IPS DF 4.7 (cell line): ENCODE results near the gene SNX5.

Experiments
- DNase-seq: peaks from one replicate; pipeline ENCODE4 v3.0.0-alpha.2; 2013; ENCODE audit warnings: low spot score; ENCODE audit errors: extremely low read depth

SNX5 gene

DNA sequence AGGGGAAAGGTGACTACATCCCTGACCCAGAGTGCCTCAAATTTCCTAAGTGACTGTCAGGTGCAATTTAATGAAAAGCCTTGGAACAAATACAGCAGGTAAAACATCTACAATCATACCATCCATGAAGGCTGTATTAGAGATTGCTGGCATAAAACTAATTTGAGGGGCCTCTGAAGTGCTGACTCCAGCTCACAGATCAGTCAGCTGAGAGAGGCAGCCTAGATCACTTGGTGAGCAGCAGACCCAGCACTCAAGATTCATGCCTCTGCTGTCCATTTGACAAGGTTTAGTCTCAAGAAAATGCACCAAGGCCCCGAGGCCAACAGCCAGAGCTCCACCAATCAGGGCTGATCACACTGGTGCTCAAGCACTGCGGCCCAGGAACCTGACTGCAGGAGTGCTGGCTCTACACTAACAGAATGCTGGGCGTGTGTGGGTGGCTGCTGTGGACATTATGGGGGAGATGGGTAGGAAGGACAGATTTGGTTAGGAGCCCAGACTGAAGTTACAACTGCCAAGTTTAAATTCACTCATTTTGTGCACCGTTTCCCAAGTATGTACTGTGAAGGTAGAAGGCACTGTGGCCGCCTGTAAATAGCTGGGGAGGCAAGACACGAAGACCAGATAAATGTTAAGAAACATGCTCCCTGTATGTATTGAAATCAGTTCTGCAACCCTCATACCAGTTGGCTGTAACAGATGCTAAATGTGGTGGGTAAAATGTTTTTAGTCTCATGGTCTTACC, 28.2 kb downstream of the SNX5 start:
- DNase-seq = no peak

DNA sequence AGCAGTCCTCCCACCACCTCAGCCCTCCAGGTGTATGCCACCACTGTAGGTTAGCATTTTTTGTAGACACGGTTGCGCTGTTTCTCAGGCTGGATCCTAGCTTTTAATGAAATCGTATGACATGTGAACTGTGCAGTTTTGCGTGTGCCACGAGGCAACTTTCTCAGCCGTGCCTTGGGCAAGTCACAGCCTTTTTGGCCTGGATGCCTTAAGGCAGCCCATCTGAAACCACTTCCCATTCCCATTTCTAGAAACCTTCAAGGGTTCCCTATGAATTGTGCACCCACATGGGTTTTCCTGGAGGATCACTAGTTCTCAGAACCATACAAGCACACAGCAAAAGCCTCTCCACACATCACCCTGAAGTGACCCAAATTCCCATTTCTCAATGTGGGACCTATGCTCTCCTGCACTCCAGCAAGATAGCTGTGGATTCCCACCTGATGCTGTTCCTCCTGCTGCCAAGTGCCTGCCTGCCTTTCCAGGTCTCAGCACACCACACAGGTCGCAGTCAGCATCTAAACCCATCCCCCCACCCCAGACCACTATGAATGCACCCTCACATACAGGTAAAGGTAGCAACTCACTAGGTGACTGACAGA, 28.9 kb downstream of the SNX5 start:
- DNase-seq = no peak

GRCh38 chr20:17938871-17939619, 29.5 kb downstream of the SNX5 start:
- DNase-seq = no peak

GRCh38 chr20:17936761-17937732, 31.5 kb downstream of the SNX5 start:
- DNase-seq = no peak

- DNase-seq = no peak
Measured at GRCh38 chr20:17936286-17936760, 32.3 kb downstream of the SNX5 start.

GRCh38 chr20:17935761-17936160, 32.8 kb downstream of the SNX5 start:
- no peak for DNase-seq

DNA sequence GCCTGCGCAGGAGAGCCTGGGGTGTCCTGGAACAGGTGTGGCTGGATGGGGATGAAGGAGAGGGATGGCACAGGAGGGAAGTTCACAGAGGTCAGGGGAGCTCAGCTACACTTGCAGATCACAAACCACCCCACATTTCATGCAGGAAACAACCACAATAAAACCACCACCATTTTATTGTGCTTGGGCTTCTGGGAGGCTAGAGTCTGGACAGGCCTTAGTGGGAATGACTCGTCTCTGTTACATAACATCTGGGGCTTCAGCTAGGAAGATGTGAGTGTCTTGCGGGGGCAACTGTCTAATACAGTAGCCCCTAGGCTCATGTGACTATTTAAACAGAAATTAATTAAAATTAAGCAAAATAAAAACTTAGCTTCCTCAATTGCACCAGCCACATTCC, 33.4 kb downstream of the SNX5 start:
- no peak for DNase-seq

DNA sequence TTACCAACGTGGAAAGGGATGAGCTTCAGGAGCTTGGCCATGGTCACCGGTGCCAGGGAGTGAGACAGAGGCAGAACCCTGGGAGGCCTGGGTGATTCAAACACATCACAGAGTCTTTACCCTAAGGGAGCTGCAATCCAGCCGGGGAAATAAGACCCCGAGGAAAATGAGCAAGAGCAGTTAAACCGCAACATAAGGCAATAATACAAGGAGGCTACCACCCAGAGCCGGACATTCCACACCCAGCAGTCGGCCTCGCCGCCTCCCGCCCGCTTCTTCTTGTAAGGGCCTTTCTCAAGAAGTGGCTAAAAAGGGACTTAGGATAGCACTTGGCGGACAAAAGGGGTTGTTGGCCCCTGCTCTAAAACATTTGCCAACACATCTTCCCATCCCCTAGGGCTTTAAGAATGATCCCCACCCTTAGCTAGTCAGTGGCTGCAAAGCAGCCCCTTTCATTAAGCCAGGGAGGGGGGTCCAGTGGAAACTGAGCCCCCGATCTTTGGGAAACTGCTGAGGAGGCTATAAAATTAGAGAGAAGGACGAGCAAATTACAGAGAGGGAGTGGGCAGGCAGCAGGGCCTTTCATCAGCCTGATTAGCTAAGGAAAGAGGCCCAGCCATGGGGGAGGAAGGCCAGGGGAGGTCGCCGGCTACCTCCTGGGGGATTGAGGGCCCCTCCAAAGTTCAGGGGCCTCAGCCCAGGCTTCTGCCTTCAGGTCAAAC, 34.3 kb downstream of the SNX5 start:
- DNase-seq = no peak

DNA sequence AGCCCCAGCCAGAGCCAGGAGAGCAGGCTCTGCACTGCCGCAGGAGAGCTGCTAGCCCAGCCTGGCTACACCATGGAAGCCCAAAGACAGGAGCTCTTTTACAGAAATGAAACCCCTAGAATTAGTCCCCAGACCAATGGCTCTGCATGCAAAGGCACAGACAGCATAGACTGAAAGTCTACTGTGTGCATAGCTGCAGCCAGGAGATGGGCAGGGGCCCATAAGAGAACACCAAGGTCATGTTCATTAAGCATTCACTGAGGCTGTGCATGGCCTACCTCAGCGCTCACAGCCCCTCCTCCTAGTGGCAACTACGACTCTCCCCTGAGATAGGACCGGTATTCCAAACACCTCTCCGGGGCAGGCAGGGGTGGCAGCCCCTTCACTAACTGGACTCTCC, 34.9 kb downstream of the SNX5 start:
- no peak for DNase-seq

- DNase-seq = no peak
Measured at GRCh38 chr20:17933121-17933520, 35.5 kb downstream of the SNX5 start.

GRCh38 chr20:17932396-17932795, 36.2 kb downstream of the SNX5 start:
- DNase-seq = no peak

GRCh38 chr20:17931513-17931912, 37.1 kb downstream of the SNX5 start:
- no peak for DNase-seq

DNA sequence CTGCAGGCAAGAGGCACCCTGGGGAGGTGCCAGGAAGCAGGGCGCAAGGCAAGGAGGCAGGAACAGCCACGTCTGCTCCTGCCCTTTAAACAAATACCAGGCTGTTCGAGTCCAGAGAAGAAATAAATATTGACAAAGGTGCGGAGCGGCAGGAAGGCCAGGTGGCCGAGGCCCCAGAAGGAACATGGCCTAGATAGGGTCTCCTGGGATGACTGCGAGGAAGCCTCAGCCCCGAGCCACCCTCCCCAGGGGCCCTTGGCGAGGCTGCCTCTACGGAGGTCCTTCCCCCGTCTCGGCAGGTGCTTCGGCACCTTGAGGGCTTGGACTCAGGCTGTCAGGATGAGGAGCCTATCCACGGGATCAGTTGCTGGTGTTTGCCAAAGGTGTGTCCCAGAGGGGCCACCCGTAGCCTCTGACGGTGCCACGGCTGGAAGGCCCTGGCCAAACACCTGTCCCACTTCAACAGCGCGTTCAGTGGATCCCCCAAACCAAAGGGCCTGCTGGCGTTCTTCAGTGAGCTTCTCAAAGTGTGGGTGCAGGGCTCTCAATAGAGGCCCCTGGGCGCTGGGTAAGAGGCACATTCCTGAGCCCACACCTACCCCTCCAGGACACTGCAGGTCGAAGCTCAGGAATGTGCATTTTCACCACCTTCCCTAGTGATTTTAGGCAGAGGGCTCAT, 39.8 kb downstream of the SNX5 start:
- no peak for DNase-seq

DNA sequence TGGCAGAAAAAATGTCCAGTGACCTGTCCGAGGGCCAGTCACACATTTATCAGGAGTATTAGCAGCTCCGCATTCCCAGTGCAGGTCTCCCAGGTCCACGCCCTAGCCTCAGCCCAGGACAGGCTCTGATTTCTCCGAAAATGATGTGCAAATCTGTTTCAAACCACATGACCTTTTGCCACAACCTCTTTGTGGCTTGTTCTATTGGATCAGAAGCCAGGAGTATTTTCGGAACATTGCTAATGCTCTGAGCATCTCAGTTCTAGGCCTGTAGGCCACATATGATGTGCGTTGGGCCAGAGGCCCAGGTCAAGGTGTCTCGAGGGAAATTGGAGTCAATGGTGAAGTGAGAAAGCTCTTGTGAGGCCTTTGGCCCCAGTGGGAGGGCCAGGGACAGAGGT, 40.4 kb downstream of the SNX5 start:
- DNase-seq = no peak

GRCh38 chr20:17925940-17926300, 42.7 kb downstream of the SNX5 start:
- DNase-seq = no peak

- no peak for DNase-seq
Measured at GRCh38 chr20:17925141-17925939, 43.3 kb downstream of the SNX5 start.

- DNase-seq = no peak
Measured at GRCh38 chr20:17921774-17922173, 46.8 kb downstream of the SNX5 start.

DNA sequence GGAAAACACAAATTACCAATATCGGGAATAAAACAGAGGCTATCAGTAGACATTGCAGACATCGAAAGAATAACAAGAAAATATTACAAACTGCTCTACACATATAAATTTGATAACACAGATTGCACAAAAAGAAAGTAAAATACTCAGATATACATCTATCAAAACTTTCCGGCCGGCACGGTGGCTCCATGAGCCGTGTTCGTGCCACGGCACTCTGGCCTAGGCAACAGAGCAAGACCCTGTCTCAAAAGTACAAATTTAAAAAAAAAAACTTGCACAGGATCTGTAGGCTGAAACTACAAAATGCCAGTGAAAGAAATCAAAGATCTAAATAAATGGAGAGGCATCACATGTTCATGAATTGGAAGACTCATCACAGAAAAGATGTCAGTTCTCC, 49.4 kb downstream of the SNX5 start:
- no peak for DNase-seq
